Hematopoietic multipotent progenitor cell treated with erythropoietin and hydrocortisone succinate and interleukin-3 and kit ligand, for 6 days (in vitro differentiated cells): Measurements from ENCODE around the gene TMEM144.
"Not testable (repeated sequence)": the region's sequence is repeated elsewhere in the genome, so short reads cannot be mapped to it uniquely, and the experiment has no call there.

Experiments used
- DNase-seq: peaks from one replicate; pipeline ENCODE4 v3.0.0-alpha.2; 2015

Gene TMEM144

DNA sequence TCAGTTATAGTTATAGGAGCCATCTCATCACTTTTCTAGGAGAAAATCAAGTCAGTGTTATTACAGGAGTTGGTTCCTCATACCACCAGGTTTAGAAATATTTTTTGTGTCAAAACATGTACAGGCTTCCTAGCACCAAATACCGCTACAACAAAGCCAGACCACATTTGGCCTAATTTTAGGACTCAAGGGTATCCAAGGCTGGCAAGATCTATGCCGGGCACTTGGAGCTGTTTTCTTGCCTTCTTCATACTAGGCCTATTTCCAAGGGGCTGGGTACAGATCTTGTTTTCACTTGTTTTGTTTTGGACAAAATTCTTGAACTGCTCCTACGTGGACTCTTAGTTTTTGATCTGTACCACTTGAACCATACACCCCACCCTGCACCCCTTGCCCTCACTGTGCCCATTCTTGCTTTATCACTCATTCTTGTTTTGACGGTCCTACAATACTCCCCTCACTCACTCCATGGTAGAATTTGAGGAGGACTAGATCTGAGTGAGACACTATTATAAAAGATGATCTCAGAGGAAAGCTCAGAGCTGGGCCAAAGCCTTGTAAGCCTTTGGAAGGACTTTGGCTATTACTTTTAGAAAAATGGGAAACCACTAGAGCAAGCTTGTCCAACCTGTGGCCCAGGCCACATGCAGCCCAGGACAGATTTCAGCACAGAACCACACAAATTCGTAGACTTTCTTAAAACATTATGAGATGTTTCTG lies 17.7 kb upstream of the TMEM144 start:
- no peak for DNase-seq

DNA sequence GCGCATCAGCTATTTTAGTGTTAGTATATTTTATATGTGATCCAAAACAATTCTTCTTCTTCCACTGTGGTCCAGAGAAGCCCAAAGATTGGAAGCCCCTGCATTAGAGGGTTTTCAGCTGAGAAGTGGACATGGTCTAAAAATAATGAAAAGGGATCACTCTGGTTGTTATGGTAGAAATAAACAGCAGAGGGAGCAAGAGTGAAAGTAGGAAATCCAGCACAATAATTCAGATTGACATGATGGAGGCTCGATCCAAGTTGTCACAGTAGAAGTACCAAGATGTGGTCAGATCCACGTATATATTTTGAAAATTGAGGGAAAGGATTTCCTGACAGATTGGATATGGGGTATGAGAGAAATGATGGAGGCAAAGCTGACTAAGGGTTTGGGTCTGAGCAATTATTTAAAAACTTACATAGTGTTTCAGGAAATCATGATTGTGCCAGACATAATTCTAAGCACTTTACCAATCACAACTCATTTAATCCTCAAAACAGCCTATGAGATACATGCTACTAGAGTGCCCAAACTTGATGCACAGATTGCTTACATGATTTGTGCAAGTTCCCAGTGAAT lies 17.0 kb upstream of the TMEM144 start:
- DNase-seq = peak; percentile 82

DNA sequence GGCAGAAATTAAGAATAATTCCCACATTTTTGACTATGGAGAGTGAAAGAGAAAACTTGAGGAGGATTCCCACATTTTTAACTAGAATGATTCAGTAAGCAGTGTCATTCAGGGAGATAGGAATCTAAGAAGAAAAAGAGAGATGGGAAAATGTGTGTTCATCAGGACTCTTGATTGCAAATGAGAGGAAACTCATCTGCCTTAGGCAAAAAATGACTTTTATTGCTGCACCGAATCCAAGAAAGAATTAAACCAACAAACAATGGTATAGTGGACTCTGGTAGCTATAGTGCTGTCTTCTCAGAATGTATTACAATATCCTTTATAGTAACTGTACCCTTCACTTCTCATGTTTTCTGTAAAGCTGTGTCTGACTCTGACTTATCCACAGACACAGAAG lies 15.0 kb upstream of the TMEM144 start:
- DNase-seq = no peak

DNA sequence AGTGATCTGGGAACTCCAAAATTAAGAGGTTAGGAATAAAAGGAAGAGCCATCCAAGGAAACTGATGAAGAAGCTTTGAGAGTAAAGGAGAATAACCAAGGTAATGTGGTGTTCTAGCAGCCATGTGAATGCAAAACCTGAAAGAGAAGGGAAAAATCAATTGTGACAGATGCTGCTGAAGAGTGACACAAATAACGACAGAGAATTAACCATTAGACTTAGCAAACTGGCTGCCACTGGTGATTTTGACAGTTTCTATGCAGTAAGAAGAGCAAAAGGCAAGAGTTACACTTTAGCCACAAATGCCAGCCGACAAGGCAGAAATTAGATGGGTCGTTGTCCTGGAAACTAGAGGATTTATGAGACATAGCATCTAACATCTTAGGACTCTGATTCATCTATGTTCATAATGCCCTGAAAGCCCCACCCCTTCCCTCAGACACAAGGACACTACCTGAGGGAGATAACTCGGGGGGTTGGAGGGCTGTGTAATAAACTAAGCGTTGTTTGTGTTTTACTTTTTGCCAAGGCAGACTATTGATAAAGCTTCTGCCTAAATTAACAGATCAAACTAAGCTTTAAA lies 13.0 kb upstream of the TMEM144 start:
- no peak for DNase-seq

DNA sequence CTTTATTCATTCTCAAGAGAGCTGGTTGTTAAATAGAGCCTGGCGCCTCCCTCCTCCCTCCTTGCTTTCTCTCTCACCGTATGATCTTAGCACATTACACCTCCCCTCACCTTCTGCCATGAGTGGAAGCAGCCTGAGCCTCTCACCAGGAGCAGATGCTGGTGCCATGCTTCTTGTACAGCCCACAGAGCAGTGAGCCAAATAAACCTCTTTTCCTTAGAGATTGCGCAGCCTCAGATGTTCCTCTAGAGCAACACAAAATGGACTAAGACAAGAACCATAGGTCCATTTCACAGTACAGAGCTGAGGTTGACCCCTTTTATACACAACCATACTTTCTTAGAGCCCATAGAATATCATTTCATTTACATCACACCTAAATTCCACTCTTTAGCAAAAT lies 10.1 kb upstream of the TMEM144 start:
- DNase-seq = no peak

DNA sequence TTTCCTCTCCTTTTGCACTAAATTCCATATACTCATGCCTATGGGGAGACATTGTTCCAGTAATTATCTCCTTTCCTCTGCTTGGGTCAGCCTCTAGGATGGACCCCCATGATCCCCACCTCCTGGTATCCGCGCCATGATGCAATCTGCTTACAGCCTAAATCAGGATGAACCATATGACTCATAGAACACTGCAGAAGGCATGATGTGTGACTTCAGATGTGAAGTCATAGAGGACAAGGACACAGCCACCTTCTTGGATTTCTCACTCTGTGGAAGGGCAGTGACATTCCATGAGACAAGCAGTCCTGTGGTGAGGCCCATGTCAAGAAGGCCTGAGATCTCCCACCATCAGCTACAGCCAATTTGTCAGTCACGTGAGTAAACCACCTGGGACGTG lies 9.0 kb upstream of the TMEM144 start:
- DNase-seq = no peak

DNA sequence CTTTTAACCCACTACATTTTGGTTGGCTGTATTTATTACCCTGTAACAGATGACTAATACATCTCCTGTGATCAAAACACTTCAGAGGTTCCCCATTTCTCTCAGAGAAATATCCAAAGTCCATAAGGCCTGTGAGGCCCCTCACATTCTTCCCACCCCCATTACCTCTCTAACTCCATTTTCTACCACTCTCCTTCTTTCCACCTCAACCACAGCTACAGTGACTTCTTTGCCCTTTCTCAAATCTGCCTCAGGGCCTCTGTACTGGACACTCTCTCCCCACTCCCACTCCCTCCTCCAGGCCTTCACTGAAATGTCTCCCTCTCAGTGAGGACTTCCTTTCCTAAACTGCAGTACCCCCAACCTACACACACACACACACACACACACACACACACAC lies 8.4 kb upstream of the TMEM144 start:
- no peak for DNase-seq

DNA sequence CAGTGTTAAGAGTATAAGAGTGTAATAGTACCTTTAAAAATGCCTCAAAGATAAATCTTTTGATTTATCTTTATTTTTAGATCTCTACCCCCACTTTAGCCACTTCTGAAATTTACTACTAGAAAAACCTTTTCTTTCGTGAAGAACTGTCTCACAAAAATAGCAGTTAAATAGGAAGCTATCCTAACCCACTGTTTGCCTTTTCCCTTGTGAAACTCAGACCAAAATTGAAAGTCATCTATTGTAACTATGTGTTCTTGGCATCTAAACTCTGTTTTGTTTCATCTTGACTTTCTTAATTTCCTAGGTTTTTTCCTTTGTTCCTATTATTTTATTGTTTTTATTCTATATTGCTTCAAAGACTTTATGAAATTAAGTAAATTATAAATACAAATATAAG lies 7.8 kb upstream of the TMEM144 start:
- DNase-seq = no peak

DNA sequence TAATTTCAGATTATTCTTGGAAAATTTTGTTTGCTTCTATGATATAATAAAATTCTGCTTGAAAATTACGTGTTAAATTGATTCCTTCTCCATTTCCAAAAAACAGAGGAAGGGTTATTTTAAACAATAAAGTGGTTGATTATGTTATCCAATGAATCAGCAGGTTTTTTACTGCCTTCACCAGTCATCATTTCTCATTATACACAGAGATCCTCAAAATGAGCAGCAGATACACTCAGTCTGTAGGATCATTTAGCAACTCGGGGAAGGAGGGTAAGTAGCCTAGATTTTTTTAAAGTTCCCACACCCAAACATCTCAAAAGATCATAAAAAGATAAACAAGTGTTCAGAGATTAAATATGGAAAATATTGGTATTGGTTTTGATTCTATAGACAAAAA lies 6.8 kb upstream of the TMEM144 start:
- no peak for DNase-seq

DNA sequence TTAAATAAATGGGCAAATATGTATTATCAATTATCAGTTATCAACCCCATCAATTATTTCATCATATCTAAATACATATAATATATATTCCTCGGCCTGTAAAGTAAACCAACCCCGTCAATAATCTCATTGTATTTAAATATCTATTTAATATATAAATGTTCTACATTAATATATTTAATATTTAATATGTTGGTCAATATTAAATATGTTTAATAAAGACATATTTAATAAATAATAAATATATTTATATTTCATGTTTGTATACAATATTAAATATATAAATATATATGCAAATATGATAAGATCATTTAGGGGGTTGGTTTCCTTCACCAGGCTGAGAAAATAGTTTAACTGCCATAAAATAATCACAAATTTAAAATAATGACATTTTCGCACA lies 6.4 kb upstream of the TMEM144 start:
- no peak for DNase-seq

DNA sequence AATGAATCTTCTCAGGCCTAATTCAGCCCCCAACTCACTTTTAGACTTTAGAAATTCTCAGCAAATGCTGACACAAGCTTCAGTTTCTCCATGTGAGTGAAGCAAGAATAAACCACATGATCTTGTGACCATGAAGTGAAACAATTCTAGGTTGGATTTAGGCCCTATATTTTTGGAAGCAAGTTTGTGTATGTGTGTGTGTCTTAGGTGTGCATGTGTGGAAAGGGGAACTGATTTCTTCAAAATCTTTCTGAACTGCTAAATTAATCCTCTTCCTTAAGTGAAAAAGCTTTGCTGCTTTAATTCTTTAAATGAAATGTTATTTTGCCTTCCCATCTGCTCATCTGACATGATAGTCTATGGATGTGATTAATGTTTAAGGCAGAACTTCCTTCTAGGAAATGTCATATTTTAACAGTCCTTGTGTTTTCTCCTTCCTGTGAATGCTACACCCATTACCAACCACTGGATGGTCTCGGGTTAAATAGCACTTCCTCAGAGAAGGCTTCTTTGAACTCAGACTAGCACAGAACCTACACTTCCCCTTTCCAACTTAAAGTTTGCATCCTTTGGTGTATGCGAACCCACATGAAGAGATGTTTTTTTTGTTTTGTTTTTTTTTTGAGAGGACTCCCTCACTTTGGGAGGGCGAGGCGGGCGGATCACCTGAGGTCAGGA lies 1.2 kb upstream of the TMEM144 start:
- DNase-seq = peak; percentile 75

DNA sequence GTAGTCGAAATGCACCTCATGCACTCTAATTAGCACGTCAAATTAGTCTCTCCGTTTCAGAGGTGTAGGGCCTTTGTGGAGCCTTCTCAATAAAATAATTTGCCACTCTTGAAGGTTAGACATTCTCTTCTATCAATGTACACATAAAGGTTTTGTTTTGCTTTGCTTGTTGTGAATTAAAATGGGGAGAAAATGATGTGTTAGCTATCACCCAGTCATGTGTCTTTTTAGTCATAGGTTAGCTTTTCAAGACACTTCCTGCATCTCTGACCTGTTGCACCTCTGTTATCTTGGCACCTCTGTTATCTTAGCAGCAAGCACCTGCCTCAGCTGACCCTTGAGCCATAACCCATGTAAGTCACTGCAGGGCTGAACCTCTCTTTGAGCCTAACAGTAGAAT lies 936 bp downstream of the TMEM144 start:
- peak; percentile 38 for DNase-seq

DNA sequence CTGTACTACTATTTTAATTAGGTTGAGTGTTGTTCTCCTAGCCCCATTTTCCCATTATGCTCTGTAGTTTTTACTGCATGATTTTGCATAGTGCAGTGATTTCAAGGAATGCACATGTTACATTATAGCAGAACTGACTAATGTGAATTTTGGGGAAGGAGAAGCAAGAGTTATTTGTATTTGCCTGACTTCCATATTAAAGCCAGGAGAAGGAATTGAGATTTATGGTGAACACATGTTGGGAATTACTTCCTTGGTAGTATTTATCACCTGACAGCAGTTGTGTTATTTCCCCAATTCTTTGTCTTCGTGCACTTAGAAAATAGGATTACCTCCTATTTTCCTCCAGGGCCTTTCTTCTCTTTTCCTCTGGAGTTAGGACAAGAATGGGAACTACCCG lies 3.2 kb downstream of the TMEM144 start:
- no peak for DNase-seq

DNA sequence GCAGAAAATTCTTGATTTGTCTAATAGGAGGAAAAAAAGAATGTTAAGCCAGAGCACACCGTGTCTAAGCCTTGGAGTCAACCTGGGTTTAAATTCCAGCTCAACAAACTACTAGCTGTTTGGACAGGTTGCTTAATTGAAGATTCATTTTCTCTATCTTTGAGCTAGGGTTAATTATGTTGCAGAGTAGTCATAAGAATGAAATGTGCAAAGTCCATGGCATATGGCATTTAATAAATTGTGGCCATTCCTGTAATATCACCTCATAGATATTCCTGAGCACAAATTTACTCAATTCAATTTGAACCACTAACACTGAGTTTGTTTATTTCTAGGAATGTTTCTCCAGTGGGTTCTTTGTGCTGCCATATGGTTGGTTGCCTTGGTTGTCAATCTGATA lies 4.6 kb downstream of the TMEM144 start:
- no peak for DNase-seq

DNA sequence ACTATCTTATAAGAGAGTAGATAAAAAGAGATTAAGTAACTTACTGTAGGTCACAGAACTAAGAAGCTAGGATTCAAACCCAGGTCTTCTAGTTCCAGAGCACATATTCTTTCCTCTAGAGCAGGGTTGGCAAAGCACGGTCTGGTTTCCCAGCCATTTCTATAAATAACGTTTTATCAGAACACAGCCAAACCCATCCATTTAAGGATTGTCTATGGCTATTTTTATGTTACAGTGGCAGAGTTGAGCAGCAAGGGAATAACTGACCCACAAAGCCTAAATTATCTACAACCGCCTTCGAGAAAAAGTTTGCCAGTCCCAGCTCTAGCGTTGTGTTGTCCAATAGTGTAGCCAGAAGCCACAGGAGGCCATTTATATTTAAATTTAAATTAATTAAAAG lies 7.5 kb downstream of the TMEM144 start:
- no peak for DNase-seq

DNA sequence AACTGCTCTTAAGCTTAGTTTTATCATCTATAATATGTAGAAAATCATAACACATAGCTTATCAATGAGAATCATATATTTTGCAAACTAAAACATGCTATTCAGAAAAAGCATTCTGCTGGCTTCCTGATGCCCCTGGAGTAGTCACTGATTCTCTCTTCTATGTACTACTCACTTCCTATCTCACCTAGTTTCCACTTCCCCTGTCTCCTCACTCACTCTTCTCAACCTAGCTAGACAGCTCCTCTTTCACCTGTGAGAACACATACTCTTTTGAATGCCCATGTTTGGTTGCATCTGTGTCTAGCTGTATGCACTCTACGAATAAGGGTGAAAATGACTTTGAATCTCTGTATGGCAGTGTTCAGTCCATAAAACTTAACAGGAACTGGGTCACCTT lies 9.3 kb downstream of the TMEM144 start:
- DNase-seq = no peak

DNA sequence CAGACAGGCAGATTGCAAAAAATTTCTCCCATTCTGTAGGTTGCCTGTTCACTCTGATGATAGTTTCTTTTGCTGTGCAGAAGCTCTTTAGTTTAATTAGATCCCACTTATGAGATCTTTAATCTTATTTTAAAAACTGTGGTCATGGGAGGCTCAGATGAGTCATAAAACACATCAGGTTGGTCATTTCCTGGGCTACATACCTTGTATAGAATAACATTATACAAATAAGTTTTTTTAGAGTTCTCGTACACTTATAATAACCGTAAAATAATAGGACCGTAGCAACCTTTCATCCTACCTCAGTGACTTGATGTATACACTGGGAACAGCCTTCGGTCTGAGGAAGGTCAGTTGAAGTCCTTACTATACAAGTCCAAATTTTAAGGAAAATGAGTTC lies 14.0 kb downstream of the TMEM144 start:
- not testable (repeated sequence) for DNase-seq

DNA sequence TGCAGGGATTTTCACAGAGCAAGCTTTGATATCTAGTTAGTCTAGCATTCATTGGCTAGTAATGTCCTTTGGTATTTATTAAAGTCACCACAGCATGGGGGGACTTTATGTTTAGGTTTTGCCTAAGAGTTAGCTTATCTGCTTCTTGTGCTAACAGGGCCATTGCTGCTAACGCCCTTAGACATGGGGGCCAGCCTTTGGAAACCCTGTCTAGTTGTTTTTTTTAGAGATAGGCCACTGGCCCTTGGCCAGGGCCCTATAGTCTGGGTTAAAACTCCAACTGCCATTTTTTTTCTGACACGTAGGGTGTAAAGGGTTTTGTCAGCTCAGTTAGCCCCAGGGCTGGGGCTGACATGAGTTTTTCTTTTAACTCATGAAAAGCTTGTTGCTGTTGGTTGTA lies 14.7 kb downstream of the TMEM144 start:
- DNase-seq = peak; percentile 76

DNA sequence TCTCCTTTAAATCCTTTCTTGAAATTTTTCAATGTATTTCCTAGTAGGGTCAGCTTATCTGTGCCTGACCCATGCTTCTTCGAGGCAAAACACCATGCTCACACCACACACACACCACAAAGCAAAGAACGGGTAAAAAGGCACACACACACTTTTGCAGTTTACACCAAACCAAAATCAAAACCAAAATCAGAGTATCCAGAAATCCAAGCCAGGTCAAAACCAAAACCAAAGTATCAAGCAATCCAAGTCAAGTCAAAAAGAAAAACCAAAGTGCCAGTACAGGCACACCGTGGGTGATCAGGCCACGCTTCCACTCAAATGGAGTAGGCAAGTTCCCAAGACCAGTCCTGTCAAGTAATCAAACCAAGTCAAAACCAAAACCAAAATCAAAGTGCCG lies 17.6 kb downstream of the TMEM144 start:
- not testable (repeated sequence) for DNase-seq

DNA sequence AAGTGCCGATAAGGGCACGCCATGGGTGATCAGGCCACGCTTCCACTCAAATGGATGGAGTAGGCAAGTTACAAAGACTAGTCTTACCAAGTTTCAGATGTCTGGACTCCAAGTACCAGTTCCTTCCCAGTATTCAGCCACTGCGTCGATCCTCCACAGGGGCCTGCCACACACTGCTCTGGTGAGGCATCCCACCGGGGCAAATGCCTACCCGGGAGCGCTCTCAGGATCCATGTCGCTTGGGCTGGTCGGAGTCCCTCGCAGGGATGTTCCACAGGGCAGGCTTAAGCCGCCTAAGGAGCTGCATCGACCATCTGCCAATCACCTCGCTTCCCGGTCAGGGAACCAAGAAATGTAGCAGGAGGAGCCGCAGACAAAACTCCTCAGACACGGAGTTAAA lies 18.1 kb downstream of the TMEM144 start:
- DNase-seq = not testable (repeated sequence)

DNA sequence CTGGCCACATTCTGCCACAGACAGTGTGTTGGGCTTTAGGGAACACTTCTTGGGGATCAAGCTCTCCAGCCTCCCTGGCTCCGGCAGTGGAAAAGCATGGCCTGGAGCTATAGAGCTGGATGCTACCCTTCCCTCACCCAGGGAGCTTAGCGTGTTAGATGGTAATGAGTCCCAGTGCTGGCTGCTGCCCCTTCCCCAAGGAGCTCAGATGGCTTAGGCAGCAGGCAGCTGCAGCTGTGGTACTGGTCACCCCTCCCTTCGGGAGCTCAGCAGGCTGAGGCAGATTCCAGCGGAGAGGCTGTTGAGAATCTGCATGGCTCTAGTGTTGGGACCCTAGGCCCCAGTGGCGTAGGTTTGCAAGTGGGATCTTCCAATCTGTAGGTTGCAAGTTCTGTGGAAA lies 19.5 kb downstream of the TMEM144 start:
- DNase-seq = no peak

DNA sequence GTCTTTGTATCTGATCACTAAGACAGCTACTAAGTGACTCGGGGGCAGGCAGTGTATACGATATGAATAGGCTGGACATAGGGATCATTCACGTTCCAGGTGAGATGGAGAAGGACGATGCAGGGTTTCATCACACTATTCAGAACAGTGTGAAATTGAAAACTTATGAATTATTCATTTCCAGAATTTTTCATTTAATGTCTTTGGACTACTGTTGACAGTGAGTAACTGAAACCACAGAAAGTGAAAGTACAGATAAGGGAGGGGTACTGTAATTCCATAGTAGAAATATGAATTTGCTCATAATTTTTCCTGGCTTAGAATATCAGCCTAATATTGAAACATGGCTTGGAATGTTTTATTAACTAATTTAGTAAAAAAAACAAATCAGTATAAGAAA lies 24.4 kb downstream of the TMEM144 start:
- peak; percentile 12 for DNase-seq

DNA sequence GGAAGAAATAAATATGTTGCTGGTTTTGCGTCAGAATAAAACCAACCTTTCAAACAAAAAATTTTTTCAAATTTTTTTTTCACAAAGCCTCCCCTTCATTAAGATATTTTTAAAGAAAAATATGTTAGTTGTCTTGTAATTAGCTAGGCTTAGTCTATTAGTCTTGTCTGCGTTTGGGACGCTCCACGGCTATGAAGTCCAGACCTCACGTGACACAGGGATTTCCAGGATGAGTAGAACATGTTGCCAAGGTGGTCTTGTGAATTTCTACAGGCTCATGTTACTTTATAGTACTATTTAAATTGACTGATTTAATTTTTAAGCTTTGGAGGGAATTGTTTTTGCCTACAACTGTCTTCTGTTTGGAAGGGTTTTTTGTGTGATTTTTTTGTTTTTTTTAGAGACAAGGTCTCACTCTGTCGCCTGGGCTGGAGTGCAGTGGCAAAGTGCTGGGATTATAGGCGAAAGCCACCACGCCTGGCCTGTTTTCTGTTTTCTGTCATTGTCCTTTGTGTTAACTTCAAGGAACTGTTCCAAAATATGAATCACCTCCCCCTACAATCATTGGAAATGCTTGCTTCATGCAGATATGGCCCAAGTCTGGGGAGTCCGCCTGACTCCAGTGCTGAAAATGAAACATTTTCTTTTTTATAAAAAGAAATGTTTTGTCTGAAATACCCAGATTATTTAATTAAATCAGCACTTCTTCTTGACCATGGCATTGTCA lies 26.2 kb downstream of the TMEM144 start:
- no peak for DNase-seq

DNA sequence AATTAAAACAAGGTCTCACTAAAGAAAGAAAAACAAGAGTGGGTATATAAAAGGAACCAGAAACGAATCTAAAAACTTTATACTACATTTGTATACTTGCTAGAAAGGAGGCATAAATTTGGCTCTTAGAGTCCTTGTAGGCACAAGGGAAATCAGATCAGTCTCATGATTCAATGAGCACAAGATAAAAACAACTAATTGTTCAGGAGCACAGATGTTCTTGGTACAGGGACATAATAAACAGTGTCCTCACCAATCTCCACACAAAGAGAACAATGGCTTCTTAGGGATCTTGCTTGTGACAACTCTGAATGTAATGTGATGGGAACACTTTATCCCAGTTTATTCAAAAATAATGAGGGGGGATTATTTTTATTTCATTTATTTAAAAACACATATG lies 28.3 kb downstream of the TMEM144 start:
- DNase-seq = no peak
